Measurements from ENCODE around the gene NDUFS6.

NDUFS6 gene

GRCh38 chr5:1818784-1819183, 17.6 kb downstream of the NDUFS6 start:
- no peak for DNase-seq

GRCh38 chr5:1819458-1819857, 18.3 kb downstream of the NDUFS6 start:
- no peak for DNase-seq

GRCh38 chr5:1820381-1820780, 19.2 kb downstream of the NDUFS6 start:
- DNase-seq = no peak

- DNase-seq = no peak
Measured at GRCh38 chr5:1820926-1821325, 19.7 kb downstream of the NDUFS6 start.

DNA sequence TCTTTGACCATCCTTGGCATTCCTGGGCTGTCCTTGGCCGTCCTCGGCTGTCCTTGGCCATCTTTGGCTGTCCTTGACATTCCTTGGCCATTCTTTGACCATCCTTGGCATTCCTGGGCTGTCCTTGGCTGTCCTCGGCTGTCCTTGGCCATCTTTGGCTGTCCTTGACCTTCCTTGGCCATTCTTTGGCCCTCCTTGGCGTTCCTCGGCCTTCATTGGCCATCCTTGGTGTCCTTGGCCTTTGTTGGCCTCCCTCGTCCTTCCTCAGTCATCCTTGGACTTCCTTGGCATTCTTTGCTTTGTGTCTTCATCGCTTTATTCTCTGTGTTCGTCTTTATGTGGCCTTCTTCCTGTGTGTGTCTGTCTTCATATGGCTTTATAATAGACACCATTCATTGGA, 20.7 kb downstream of the NDUFS6 start:
- no peak for DNase-seq

DNA sequence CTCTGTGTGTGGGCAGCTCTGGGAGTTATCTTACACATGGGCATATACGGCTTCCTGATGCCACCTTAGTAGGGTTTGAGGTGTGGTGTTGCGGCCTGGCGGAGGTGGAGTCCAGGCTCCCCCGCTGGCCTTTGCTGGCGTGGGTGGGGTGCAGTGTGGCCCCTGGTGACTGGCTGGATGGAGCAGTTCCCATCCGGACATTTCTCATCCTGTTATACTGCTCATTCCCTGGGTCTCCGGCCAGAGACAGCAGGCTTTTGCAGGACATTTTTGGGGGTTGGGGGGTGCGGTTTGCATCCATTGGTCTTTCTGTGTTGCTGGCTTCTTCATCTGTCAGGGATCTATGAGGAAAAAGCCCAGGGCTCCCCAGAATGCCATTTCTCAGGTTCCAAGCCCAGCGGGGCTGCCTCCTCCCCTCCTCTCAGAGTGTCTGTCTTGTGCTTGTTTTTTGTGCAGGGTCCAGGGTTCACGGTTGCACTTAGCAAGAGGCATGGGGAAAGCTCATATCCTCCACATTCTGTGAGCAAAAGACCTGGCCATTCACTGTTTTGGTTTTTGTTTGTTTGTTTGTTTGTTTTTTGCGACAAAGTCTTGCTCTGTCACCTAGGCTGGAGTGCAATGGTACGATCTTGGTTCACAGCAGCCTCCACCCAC, 22.3 kb downstream of the NDUFS6 start:
- DNase-seq = no peak

DNA sequence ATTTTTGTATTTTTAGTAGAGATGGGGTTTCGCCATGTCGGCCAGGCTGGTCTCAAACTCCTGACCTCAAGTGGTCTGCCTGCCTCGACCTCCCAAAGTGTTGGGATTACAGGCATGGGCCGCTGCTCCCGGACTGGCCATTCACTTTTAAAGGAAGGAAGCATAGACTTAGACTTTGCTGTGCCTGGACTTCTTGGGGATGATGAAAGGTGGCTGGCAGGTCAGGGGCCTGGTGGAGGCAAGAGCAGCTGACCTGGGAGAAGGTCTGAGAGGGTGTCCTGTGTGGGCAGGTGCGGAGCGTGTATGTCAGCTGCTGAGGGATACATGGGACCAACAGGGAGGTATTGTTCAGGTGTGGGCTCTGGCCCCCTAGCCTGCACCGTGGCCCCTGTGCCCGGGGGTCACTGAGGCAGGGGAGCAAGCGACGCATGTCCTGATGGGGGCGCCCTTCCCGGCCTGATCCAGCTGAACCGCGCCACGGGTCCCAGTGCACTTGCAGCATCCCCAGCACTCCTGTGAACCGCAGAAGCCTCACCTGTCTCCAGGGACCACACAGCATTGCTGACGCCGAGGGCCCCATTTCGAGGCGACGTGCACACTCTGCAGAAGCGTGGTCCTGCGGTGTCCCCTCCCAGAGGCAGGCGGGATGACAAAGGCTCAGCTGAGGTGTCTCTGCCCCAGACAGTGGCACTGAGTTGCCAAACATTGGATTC, 23.1 kb downstream of the NDUFS6 start:
- DNase-seq = no peak

DNA sequence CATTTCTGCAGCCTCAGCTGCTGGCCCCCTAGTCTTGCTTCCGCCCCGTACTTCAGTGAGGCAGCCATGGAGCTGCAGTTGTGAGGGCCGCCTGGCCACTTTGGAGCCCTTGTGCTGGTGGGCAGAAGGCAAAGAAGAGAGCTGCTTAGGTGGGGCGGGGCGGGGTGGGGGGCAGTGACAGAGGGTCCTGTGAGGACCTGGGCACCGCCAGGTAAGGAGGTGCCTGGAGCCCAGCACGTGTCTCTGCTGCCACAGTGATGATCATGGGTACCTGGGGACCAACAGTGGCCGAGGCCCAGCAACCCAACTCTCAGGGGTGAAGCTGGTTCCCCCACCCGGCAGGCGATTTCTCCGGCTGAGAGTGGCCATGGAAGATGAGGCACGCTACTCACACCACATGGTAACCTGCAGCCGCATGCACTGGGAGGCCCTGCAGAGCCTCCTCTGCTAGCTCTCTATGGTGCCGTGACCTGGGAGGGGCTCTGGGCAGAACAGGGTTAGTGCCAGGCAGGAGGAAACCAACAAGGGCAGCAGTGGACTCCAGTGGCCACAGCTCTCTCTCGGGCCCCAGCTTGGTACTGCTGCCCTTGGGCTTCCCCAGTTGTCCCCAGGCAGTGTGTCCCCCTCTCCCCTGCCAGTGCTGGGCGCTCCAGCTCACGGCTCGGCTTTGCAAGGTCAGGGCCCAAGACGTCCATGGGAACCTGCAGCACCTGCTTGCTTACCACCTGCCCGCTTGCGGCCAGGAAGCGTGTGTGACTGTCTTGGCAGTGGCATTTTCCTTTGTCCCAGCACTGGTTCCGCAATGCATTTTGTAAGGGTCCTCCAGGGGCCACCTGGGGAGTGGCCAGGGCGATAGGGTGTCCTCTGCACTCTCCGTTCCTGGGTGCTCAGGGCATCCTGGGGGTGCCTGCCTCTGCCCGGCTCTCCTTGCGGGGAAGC, 24.0 kb downstream of the NDUFS6 start:
- DNase-seq = no peak

GRCh38 chr5:1826235-1826980, 25.2 kb downstream of the NDUFS6 start:
- DNase-seq = no peak

DNA sequence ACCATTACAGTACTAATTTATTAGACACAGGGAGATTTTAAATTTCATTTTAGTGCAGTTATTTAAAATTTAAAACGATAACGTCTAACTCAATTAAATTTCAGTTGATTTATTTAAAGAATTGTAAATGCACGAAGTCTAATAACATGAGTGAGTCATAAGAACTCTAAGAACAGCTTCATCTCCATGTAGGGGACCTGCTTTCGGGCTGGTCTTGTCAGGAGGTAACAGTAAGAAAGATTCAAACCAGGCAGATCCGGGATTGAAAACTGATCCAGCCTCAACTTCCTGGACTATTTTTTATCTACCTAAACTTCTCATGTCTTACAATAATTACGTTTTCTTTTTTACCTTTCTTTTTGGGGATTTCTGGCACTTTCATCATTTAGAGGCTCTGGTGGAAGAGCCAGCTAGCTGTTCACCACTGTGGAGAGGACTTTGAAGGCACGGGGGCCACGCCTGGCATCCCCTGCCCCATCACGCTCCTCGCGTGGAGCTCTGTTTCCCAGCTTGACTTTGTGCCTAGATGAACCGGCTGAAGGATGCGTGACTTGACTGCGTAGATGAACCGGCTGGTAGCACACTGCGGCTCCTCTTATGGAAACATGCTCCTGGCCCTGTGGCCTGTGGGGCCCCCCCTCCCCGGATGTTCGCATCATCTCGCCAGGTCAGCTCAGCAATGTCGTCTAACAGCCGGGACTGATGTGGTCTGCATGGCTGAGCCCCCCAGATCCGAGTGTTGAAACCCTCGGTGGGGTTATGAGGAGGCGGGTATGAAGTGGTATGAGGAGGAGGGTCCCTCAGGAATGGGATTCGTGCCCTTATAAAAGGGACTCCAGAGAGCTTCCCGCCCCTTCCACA, 26.0 kb downstream of the NDUFS6 start:
- DNase-seq = no peak

GRCh38 chr5:1827886-1828397, 26.7 kb downstream of the NDUFS6 start:
- DNase-seq = peak; percentile 41

- peak; percentile 6 for DNase-seq
Measured at GRCh38 chr5:1830571-1831228, 29.5 kb downstream of the NDUFS6 start.

- peak; percentile 6 for DNase-seq
Measured at GRCh38 chr5:1831257-1831656, 30.1 kb downstream of the NDUFS6 start.

- DNase-seq = peak; percentile 39
Measured at GRCh38 chr5:1831677-1832313, 30.6 kb downstream of the NDUFS6 start.

DNA sequence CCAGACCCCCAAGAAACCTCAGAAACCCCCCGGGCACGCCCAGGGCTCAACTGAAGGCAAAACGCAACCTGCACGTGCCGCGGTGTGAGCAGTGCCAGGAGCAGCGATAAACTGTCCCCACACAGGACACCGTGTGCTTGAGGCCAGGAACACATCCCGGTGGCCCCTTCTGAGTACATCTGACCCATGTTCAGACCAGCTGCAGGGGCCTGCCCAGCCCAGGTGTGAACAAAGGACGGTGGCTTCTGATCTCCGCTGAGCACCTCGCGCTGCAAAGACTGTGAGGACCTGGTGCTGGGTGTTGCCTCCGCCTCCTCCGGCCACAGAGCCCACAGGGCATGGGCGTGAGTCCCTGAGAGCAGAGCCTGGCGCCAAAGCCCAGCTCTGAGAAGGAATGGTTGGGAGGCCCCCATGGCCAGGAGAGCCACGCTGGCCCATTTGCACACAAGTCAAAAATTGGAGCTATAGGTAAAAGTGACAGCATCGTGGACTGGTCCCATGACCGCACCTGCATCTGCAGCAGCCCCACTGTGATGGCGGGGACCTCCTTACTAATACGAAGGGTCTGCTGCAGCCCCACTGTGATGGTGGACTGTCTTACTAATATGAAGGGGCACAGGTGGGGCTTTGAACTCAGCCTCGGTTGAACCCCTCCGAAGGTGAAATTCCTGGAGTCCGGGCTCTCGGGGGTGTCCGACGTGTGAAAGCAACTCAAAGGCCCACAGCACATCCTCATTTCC, 31.5 kb downstream of the NDUFS6 start:
- DNase-seq = peak; percentile 14

GRCh38 chr5:1833264-1834021, 32.2 kb downstream of the NDUFS6 start:
- peak; percentile 6 for DNase-seq

DNA sequence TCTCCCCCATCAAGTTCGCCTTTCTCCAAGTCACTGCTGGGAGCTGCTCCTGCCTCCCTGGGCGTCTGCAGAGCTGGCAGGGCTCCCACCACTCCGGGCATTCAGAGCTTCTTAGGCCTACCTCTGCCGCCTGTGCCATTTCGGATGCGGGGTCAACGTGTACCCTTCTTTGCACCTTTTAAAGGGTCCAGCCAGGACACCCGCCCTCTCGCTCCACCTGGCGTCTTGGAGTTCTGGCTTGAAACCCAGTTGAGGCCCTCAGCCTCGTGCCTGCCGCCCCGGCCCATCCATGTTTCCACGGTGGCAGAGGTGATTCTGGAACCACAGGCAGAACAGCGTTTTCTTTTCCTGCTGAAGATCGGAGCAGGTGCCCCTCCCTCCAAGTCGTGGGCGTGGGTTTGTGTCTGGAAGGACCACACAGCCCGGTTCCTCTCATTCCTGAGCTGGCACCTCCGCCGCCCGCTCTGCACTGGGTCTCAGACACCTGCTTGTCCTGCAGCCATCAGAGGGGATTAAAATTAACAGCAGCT, 32.9 kb downstream of the NDUFS6 start:
- peak; percentile 5 for DNase-seq

DNA sequence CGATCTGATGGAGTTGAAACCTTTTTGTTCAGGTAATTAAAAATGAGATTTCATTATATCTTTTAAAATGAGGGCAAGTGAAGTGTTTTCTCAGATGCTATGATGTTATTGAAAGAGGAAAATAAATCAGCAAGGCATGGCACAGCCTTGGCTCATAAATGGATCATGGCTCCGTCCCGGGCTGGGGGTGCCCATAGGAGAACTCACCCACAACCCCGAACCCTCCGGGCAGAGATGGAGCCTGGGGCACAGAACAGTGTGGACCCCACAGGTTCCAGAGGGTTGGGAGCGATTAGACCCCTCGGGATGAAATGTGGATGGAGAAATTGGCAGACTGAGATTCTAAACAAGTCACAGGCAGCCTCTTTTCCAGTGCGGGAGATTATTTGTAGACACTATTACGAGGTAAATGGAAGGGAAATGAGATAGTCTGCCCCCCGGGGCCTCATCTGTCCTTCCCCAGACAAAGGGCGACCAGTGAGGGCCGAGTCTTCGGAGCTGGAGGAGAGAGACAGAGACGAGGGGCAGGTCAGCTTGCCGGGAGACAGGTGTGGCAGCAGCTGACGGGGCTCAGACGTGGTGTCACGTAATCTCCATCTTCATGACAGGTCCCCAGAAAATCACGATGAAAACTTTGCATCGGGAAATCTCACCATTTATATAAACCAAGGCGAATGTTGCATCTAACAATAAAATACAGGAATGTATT, 33.7 kb downstream of the NDUFS6 start:
- DNase-seq = no peak
